GM19023 (cell line): Measurements from ENCODE around the gene ANXA5.
"Not testable (repeated sequence)": the region's sequence is repeated elsewhere in the genome, so short reads cannot be mapped to it uniquely, and the experiment has no call there.

Source experiments
- ATAC-seq: cut with Tn5 transposase; IDR thresholded peaks from one replicate; pipeline ENCODE4 v1.9.1; 2021; ENCODE audit warnings: mild to moderate bottlenecking, moderate library complexity; ENCODE audit not compliant: unreplicated experiment

Gene ANXA5

GRCh38 chr4:121679951-121680350 lies 16.8 kb downstream of the ANXA5 start:
- no peak for ATAC-seq

DNA sequence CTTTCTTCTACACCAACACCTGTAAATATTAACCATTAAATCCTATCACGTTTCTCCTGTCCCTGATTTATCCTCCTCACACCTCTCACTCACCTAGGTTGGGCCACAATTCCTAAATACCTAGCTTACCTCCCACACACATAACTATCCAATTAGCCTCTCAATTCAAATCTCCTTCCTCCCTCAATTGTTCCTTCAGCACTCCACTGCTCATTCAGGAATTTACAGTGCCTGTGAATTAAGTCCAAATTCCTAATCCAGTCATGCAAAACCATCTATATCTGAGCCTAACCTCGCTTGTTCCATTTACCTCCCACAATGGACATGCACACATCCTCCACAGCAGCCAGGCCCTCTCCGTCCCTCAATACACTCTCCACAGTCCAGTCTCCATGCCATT lies 17.5 kb downstream of the ANXA5 start:
- no peak for ATAC-seq

- ATAC-seq, result no peak
Observed at GRCh38 chr4:121677524-121677923, 19.3 kb downstream of the ANXA5 start.

GRCh38 chr4:121676345-121677075 lies 20.3 kb downstream of the ANXA5 start:
- no peak for ATAC-seq

GRCh38 chr4:121675715-121676114 lies 21.1 kb downstream of the ANXA5 start:
- no peak for ATAC-seq

DNA sequence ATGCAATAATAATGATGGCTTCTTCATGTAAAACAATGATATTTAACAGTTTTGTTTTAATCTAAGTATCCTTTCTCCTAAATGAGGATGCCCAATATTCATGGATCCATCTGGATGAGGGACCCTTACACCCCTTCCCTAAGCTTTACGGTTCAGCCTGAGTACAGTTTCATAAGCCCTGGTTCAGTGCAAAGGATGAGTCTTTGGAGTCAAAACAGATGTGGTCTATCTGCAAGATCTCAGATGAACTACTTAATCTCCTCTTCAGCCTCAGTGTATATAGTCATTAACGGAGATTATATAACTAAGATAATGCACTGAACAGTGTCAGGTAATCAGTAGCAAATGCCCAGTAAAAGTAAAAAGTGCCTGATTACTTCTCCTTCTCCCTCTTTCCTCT lies 22.1 kb downstream of the ANXA5 start:
- ATAC-seq, result no peak

- no peak for ATAC-seq
Observed at GRCh38 chr4:121674191-121674590, 22.6 kb downstream of the ANXA5 start.

DNA sequence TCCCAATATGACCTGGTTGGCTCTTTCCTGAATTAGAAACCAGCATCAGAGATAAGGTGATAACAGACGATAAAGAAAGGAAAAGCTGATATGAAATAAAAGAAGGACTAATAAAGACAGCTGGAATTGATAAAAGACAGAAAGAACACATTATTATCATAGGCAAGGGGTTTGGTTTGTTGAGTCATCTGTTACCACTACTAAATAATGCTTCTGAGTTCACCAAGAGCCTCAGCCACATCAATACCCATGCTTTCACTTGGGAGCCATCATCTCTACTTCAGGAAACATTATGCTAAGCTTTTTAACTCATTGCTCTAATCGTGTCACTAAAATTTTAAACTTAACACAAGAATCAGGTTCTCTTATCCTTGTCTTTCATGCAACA lies 27.6 kb downstream of the ANXA5 start:
- ATAC-seq, result no peak

- ATAC-seq, result no peak
Observed at GRCh38 chr4:121668368-121669162, 28.2 kb downstream of the ANXA5 start.

DNA sequence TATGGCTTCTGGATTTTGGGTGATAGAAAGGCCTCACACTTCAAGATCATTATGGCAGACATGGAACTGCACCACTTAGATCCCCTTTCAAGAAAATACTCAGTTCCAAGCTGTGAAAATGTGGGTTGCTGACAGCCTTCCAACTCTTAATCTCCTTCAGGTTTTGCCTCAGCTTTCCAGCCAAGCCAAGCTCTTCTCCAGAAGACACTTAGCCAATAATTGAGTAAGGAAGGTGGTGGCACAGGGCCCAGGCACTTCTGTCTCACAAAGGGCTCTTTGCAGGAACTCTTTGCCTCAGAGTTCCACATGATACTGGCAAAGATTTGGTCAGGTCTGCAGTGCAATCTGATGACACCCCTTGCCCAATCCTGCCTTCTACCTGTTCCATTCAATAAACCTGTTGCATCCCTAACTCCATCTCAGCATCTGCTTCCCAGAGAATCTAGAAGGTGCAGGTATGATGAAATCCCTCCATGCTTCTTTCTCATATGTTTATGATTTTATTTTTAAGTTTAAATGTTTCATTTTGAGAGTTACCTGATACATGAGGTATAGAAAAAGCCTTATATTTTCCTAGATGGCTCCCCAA lies 30.6 kb downstream of the ANXA5 start:
- no peak for ATAC-seq

DNA sequence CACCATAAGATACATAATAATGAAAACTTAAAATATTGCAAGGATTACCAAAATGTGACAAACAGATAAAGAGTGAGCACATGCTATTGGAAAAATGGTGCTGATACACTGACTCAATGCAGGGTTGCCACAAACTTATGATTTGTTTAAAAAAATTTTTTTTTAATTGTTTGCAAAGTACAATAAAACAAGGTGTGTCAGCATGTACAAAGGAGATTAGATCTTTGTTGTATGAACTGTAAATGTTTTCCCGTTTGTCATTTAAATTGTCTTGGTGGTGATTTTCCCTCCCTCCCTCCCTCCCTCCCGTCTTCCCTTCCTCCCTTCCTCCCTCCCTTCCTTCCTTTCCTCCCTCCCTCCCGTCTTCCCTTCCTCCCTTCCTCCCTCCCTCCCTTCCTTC lies 31.4 kb downstream of the ANXA5 start:
- no peak for ATAC-seq

- no peak for ATAC-seq
Observed at GRCh38 chr4:121662225-121662624, 34.6 kb downstream of the ANXA5 start.

DNA sequence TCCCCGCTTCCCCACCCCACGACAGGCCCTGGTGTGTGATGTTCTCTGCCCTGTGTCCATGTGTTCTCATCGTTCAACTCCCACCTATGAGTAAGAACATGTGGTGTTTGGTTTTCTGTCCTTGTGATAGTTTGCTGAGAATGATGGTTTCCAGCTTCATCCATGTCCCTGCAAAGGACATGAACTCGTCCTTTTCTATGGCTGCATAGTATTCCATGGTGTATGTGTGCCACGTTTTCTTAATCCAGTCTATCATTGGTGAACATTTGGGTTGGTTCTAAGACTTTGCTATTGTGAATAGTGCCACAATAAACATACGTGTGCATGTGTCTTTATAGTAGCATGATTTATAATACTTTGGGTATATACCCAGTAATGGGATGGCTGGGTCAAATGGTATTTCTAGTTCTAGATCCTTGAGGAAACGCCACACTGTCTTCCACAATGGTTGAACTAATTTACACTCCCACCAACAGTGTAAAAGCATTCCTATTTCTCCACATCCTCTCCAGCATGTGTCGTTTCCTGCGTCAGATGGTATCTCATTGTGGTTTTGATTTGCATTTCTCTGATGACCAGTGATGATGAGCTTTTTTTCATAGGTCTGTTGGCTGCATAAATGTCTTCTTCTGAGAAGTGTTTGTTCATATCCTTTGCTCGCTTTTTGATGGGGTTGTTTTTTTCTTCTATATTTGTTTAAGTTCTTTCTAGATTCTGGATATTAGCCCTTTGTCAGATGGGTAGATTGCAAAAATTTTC lies 36.4 kb downstream of the ANXA5 start:
- not testable (repeated sequence) for ATAC-seq

DNA sequence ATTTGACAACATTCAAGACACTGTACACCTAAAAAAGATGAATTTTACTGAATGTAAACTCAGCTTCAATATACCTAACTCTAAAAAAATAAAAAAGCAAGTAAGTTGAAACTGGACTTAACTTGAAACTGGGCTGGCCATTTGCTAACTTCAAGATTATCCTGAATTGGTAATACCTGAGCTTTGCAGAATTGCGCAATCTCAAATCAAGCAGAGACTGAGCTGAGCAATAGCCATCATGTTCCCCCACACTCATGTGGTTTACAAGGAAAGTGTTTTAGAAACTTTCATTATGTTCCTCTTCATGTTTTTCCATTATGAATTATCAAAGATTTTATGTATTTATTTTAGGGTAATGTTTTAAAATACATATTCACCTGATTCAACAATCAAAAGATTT lies 38.7 kb downstream of the ANXA5 start:
- ATAC-seq, result no peak

DNA sequence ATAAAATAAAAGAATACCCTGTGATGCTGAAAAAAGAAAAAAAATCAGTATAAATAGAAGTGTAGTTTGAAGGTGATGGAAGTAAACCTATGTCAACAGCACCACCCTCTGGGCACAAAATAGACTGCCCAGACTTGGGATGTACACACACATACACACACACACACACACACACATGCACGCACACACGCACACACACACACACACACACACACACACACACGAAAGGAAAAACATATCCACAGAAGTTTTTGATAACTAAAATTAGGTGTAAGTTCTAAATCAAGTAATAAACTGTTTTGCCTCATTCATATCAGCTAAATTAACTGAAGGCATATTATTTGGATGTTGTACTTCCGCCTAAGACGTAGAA lies 40.5 kb downstream of the ANXA5 start:
- no peak for ATAC-seq

DNA sequence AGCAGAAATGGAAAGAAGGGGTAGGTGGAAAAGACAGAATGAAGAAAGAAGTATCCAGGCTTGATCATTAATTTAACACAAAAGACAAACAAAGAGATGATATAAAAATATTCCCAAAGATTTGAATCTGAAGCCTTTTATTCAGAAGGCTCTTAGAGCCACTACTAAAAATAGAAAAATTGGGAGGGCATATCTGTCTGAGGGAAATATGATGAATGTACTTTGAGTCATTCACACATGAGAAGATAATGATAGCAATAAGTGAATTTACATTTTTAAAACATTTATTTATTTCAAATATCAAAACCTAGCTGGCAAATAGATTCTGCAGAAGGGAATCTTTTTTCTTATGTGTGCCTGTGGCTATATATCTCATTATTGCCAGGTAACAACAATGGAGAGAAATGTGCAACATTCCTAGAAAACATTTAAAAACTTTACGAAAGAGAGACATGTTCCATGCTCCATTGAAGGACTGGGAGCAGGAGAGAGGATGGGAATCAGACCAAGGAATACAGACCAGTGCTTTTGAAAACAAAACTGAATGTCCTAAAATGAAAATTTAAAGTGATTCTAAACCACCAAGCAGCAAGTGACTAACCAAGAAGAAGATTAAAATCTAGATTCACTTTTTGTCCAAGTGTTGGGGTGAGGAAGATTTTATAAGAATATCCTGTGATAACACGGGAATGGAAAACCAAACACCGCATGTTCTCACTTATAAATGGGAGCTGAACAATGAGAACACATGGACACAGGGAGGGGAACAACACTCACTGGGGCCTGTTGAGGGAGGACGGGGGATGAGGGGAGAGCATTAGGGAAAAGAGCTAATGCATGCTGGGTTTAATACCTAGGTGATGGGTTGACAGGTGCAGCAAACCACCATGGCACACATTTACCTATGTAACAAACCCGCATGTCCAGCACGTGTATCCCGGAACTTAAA lies 41.2 kb downstream of the ANXA5 start:
- no peak for ATAC-seq

- ATAC-seq, result peak; percentile 77
Observed at GRCh38 chr4:121654738-121655137, 42.0 kb downstream of the ANXA5 start.

DNA sequence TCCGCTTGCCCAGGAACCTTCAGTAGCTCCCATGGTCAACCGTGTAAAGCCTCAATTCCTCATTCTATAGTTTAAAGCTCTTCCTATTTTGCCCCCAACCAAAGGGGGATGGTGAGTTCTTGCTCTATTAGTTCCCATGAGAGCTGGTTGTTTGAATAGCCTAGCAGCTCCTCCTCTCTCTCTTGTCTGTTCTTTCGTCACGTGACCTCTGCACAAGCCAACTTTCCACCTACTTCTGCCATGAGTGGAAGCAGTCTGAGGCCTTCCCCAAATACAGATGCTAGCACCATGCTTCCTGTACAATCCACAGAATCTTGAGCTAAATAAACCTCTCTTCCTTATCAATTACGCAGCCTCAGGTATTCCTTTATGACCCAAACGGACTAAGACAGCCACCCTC lies 42.8 kb downstream of the ANXA5 start:
- ATAC-seq, result no peak

GRCh38 chr4:121653214-121653613 lies 43.6 kb downstream of the ANXA5 start:
- ATAC-seq, result no peak

DNA sequence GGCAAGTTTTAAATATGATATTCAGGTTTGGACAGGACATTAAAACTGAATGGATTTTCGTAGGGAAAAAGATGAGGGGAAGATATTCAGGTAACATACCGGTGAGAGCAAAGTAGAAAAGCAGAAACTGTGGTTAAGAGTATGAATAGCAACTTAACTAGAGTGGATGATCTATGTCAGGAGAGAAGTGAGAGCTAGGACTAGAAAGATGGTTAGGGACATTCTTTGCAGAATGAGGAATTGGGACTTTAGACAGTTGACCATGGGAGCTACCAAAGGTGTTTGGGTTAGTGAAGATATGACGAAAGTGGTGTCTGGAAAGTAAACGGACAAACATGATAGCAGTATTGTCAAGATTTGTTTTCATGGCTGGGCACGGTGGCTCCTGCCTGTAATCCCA lies 45.2 kb downstream of the ANXA5 start:
- ATAC-seq, result no peak
